ENCODE results near the gene CAMTA1.

DNA sequence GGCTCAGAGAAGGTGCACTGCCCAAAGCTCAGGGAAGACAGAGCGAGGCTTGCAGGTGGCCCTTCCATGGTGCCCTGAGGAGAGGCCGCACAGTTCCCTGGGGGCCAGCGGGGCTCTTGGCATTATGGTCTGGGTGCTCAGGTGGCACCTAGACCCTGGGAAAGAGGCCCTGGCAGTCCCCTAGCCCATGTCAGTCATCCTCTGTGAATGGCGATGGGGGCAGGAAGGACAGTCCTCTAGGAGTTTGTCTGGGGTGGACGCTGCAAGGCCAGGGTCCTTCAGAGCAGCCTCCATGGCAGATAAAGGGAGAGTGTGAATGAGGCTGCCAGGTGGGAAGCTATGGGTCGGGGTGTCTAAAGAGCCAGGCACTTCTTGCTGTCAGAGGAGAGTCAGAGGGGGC is 640.0 kb downstream of the CAMTA1 start:
- TF ChIP-seq CTCF (conservative IDR thresholded peaks at IDR 0.05; ENCODE audit: low read length), result no peak
- TF ChIP-seq EZH2phosphoT487 (IDR thresholded peaks at IDR 0.05; ENCODE audit: borderline replicate concordance, low read depth, low read length), result no peak
